Inflammatory macrophage treated with lipopolysaccharide for 1 hour (primary cell): Measurements from ENCODE around the gene DLGAP1.
"Not testable (repeated sequence)": the region's sequence is repeated elsewhere in the genome, so short reads cannot be mapped to it uniquely, and the experiment has no call there.

Experiments used
- DNase-seq, 2 donors: peaks; one replicate each; pipeline ENCODE4 v3.0.0-alpha.2; 2020 to 2022

The DLGAP1 gene

DNA sequence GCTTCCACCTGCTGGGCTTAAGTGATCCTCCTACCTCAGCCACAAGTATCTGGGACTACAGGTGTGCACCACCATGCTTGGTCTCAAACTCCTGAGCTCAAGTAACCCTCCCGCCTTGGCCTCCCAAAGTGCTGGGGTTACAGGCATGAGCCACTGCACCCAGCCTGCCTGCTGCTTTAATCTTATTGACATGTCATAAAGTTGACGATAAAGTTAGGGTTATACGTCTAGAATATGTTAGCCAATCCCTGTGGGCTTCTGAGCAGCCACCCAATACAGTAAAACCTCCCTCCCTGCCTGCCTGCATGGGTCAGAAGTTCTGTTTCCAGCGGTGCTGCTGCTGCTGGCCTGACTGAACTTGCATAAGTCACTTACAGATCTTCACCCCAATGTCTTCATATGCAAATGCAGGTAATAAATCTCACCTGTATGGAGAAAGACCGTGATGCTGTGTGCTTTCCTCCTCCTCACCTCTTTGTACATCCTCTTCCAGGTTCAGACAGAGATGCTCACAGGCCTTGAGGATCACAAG is 975.1 kb downstream of the DLGAP1 start:
- DNase-seq, result no peak

DNA sequence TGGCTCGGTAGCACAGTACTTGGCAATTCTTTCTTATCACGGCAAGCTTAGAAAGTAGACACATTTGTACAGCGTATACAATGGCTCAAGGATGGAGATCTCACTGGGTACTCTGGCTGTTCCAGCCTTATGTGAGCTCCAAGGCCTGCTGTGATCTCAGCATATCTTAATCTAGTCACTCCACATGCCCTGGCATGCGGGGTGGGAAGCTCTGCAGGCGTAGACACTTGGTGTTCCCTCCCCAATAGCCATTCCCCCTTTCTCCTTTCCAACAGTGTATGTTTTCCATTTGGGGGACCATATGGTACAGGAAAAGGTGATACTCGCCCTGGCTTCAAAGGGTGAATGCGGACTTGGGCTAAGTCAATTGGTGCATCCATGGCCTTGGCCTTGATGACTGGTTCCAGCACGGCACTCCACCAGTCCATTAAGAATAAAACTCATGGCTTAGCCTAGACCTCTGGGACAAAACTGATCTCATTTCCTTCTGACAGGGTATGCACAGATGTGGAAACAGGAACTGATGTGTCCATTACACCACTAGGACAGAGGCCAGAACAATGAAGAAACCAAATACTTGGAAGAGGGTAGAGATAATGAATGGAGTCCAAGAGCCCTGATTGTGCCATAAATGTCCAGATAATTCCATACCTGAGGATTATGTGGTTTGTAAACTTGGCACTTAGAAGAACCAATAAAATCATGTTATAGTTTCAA is 976.7 kb downstream of the DLGAP1 start:
- peak; percentile 67 to 82 for DNase-seq

DNA sequence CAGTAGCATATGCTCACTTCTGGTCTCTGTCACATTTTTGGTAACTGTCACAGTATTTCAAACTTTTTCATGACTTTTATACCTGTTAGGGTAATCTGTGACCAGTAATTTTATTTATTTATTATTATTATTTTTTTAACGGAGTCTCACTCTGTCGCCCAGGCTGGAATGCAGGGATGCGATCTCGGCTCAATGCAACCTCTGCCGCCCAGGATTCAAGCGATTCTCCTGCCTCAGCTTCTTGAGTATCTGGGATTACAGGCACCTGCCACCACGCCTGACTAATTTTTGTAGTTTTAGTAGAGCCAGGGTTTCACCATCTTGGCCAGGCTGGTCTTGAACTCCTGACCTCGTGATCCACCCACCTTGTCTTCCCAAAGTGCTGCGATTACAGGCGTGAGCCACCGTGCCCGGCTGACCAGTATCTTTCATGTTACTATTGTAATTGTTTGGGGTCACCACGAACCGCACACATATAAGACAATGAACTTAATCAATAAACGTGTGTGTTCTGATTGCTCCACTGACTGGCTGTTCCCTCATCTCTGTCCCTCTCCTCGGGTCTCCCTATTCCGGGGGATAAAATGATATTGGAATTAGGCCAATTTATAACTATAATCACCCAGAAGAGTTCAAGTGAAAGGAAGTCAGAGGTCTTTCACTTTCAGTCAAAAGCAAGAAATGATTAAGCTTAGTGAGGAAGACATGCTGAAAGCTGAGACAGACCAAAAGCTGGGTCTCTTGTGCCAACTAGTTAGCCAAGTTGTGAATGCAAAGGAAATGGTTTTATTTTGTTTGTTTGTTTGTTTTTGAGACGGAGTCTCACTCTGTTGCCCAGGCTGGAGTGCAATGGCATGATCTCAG is 982.2 kb downstream of the DLGAP1 start:
- no peak for DNase-seq

DNA sequence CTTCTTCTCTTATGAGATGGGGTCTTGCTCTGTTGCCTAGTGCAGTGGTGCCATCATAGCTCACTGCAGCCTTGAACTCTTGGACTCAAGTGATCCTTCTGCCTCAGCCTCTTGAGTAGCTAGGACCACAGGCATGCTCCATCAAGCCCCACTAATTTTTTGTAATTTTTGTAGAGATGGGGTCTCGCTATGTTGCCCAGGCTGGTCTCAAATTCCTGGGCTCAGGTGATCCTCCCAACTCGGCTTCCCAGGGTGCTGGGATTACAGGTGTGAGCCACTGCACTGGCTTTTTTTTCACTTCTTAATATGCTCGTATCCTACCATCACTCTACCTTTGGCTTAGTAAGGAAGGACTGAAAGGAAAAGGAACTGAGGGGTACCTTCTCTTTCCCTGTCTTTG is 983.0 kb downstream of the DLGAP1 start:
- not testable (repeated sequence) for DNase-seq

DNA sequence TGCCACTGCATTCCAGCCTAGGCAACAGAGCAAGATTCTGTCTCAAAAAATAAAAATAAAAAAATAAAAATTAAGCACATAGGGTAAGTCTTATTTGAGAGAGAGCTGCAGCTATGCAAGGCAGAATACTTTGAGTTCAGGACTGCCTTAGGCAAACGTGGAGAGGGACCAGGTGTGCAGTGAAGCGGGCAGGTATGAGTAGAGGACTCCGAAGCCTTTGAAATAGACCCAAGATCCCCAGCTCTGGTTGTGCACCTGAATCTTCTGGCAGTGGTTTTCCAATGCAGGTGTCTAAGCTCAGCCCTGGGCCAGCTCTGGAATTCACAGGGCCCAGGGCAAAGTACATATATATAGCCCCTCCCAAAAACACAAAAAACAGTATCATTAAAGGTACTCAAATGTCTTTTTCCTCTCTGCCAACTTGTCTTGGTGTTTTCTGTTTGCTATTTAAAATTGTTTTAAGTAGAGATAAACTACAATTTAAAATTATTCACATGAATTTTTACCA is 983.9 kb downstream of the DLGAP1 start:
- DNase-seq, result no peak

DNA sequence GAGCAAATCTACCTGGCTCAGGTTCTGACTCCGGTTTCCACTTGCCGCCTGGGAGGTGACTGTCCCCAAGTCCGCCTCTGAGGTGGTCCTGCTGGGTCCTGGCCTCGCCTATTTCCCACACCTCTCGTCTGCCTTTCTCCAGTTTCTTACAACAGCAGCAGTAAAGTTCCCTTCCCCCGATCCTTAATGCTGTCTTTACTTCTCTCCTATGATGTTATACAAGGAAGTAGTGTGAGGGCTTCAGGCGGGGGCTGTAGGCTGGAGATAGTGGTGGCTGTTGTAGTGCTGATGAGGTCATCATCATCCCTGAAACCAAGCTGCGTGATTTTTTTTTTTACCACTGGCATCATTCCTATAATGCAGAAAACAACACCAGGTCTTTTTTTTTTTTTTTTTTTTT is 986.3 kb downstream of the DLGAP1 start:
- DNase-seq, result peak; percentile 70 to 89

DNA sequence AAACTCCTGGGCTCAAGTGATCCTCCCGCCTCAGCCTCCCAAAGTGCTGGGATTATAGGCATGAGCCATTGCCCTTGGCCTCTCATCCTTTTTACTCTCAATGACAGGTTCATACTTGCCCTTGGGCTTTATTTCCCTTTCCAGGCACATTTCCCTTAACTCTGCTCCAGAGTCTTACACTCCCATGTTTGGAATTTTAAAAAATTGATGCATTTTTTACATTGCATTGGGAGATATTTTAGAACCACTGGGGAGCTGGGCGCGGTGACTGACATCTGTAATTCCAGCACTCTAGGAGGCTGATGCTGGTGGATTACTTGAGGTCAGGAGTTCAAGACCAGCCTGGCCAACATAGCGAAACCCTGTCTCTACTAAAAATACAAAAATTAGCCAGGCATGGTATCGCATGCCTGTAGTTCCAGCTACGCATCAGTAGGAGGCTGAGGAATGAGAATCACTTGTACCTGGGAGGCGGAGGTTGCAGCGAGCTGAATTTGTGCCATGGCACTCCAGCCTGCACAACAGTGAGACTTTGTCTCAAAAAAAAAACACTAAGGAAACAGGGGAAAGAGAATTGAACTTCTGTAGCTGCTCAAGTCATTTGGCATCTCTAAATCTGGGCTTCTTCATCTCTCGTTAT is 986.9 kb downstream of the DLGAP1 start:
- DNase-seq, result no peak

DNA sequence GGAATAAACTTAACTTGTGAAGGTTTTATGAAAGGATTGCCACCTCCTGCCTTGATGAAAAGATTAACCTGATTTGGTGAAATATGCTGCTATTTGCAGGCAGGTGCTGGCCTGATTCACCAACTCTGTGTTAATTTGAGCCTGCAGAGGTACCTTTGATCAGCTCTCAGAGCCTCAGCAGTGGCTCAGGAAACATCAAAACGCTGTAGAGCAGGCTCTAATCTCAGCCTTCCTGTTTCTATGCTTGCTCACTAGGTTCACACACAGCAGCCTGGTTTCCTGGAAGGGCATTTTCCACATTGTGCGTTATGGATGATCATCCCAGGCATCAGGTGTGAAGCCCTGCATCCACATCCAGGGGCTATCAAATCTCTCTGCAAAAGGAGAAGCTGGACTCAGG is 988.2 kb downstream of the DLGAP1 start:
- no peak for DNase-seq

DNA sequence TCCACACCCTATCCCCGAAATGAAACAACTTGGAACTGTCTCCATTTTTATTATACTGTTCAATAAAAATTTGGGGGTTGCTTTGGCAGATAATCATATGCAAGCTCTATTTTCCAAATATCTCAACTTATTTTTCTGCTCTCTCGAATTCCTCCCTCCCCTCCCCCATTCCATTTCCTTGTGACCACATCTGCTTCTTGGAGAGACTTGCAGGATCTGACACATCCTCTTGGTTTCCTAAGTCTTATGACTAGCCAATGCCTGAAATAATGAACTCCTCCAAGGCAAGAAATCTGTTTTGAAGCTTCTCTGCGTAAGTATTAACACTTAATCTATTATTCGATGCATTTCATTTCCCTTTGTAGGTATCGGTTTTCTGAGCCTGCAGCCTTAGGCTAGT is 989.1 kb downstream of the DLGAP1 start:
- DNase-seq, result peak; percentile 61

DNA sequence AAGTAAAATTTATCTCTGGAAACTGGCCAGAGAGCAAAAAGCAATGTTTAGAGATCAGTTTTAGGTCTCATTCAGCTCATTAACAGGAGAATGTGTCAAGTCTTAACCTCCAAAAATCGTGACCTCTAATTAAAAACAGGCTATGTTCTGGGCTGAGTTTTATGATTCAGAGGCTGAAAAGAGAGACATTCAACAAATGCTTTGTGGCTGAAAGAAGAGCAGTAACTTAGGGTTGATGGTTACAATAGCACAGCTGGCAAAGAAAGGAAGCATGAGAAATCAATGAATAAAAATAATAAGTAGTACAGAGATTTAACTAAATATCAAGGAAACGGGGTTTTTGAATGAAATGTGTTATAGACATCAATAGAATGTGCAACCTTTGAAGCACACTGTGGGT is 992.1 kb downstream of the DLGAP1 start:
- DNase-seq, result no peak

DNA sequence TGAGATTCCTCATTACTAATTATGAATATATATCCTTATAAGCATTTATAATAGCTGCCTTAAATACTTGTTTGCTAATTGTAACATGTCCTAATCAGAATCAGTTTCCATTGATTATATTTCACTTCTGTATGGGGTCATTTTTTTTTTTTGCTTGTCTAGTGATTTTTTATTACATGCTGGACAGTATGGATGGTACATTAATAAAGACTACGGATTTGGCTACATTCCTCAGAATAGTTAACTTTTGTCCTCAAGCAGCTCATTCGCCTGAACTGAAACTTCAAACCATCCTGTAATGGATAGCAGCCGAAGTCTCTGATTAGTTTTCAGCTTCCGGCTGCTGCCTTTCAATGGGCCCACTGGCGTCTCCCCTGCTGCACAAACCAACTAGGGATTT is 993.4 kb downstream of the DLGAP1 start:
- no peak for DNase-seq

DNA sequence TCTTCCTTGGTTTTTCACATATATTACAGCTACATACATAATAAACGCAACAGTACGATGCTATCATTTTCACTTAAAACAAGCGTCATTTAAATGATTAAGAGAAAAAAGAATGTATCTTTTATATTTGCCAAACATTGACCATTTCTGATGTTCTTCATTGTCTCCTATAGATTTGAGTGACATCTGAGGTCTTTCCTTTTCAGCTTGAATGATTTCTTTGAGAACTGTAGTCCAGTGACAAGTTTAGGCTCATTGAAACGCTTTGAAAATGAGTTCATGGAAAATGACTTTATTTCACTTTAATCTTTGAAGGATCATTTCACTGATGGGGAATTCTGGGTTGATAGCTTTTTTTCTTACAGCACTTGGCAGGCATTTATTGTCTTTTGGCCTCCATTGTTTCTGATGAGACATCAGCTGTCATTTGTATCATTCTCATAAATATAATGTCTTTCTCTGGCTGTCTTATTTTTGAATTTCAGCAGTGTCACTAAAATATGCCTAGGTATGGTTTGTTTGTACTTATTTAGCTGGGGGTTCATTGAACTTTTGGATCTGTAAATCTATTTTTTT is 994.2 kb downstream of the DLGAP1 start:
- DNase-seq, result no peak

DNA sequence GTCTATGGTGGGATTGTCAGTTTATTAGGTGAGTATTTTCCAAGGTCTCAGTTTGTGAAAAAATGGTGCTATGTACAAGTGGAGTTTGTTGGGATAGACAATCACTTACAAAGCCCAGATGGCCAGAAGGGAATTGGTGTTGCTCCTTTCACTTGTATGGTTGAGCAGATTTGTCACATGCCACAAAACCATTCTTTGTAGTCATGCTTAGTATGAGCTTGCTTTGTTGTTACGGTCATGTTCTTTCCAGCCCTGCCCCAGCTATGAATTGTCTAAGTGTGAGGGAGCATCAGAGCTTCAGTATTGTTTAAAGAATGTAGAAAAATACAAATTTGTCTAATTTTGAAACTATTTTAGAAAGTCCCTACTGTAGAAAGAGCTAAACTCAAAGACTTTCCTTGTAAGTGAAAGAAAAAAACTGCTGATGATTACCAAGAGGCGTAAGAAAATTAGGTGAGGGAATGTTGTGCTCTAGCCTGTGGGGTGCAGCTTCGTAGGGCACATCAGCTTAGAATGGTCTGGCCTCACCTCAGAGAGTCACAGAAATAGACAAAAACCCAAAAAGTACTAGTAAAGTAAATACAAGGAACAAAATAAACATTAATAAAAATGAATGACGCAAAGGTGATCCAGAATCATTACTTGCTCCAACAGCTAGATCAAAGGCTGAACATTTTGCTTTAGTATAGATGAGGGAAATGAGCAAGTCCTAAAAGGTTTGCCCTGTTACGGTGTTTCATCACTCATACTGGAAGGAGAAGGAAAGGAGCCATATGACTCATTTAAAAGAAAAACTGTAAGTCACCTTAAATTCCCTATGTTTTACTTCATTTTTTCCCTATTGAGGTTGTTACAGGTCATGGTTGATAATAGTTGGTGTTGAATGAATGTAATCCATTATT is 995.9 kb downstream of the DLGAP1 start:
- peak in 1 of 2 donors; percentile 52 for DNase-seq

DNA sequence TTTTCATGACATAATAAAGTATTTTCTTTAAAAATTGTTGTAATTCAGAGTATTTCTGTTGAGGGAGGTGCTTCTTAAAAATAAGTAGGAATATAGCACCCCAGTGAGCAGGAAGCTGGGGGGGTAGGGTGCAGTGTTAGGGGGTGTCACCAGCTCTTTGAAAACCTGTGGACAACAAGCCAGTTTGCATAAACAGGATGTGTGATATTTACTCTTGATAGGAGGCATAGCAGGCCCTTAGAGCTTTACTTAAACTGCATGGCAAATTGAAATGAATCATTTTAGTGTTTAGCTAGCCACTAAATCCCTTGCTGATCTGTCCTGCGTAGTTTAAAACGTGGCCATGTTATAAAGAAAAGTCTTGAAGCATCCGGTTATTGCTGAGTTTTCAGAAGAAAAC is 996.7 kb downstream of the DLGAP1 start:
- no peak for DNase-seq

DNA sequence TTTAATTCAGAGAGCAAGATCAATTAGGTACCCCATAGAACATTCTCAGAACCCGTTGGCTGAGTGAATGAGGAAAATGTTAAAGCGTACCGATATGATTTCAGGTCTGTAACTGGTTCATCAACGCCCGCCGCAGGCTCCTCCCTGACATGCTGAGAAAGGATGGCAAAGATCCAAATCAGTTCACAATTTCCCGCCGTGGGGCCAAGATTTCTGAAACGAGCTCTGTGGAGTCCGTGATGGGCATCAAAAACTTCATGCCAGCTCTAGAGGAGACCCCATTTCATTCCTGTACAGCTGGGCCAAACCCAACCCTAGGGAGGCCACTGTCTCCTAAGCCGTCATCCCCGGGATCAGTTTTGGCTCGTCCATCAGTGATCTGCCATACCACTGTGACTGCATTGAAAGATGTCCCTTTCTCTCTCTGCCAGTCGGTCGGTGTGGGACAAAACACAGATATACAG is 997.8 kb downstream of the DLGAP1 start:
- no peak for DNase-seq

DNA sequence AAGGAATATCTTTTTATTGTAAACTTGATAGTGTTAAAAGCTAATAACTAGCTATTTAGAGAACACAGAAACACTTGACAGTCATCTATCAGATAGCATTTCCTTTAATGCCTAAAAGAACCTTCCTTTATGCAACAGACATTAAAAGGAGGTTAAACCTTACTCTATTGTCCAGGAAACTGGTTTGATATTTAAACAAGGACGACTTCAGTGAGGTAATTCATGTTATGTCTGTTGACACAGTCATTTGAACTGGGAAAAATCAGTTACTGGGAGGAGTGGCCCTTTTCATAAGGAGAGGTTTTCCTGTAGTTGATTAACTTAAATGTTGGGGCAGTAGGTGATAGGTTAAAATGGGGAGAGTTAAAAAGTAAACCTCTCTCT is 998.4 kb downstream of the DLGAP1 start:
- no peak for DNase-seq

DNA sequence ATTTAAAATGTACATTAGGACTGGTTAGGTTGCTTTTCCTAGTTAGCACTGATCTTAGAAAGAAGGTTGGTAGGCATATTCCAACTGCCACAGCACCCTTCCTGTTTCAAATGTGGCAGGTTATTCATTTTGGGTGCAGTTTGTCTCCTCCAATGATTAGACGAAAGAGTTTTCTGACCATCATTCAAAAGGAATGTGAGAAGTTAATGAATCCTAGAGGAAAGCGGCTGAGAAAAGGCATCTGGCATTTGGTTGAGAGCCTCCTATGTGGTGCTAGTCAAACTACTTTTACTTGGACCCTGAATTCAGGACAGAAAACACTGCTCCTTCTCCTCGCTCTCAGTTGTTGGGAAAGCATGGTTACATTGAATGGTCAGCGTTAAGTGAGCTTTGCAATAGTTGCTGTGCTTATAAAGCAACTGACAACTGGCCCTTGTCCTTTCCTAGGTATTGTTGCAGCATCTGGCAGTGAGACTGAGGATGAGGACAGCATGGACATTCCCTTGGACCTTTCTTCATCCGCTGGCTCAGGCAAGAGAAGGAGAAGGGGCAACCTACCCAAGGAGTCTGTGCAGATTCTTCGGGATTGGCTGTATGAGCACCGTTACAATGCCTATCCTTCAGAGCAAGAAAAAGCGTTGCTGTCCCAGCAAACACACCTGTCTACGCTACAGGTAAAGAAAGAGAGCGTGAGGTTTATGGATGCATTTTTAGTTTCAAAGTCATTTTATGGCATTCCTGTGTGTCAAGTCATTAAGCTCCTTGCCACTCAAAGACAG is 999.0 kb downstream of the DLGAP1 start:
- no peak for DNase-seq

DNA sequence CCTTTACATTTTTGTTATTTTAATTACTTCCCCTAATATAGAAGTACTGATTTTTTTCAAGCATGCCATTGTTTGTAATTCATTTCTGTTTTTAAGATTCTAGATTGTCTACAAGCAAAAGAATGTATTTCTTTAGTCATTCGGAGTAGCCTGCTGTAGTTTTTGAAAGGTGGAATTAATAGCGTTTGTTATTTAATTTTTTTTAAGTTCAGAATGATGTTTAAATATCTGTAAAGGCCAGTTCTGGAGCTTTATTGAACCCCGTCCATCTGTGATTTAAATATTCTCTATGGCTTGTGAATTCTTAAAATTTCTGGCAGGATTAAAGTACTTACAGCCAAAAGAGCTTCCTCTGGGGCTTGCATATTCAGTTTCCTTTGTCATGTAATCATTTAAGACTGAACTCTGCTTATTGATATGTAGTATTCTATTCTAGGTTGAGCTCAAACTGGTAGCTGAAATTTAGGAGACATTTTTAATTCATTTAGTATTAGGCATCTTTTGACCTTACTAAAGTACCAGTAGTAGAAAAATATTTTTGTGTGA is 999.9 kb downstream of the DLGAP1 start:
- no peak for DNase-seq

DNA sequence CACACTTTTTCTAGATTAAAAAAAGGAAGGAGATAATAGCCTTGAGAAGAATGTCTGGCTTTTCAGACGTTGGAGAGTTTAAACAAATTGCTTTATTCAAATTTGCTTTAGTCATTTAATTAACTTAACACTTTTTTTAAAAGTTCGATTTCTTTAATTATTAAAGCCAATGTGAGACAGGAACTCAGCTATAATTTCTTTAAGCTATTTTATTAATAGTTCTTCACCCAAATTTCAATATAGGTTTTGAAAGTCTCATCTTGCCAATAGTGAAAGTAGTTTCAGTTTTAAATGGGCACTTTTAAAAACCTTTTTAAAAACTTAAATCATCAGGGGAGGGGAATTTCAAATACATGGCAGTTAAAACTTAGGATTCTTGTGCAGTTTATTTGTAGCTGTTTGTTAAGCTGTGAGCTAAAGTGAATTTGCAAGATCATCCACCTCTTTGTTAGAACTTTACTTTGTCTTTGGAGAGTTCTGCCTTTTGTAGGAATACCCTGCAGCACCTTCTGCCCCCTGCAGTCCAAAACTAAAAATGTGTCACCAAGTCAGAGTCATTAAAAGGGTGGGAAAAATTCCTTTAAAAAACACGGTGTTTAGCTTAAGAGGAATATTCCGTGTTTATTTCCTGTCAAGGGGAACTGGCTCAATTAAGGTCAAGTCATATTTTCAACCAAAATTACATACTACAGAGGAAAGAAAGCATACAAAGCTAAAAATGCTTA is 1000.6 kb downstream of the DLGAP1 start:
- peak; percentile 39 to 64 for DNase-seq
